ENCODE data around the gene PTPRF. TPM values are rescaled to one million over a fixed set of nuclear protein-coding genes. Genes with fewer than 3 reads are reported as not detected.

PTPRF gene
- total and polyA plus RNA-seq, 2 experiments from 2014 or later: 96.0 to 115 TPM

GRCh38 chr1:43512681-43513080 lies 18.0 kb upstream of the PTPRF start:
- no peaks in the 10 kb centered on the region for H3K79me2 ChIP-seq
- no peaks in the 10 kb centered on the region for H3K9me3 ChIP-seq (ENCODE audit: low read depth)
- no peaks in the 10 kb centered on the region for H3K27me3 ChIP-seq
- TF ChIP-seq EZH2phosphoT487 (IDR thresholded peaks at IDR 0.05; ENCODE audit: low read depth, severe bottlenecking, unreplicated experiment): no peak
- no peak for TF ChIP-seq EZH2 (IDR thresholded peaks at IDR 0.05; ENCODE audit: borderline replicate concordance)
- TF ChIP-seq CTCF (IDR thresholded peaks at IDR 0.05; ENCODE audit: poor library complexity): no peak
- H3K36me3 ChIP-seq (replicated peaks; ENCODE audit: insufficient read depth, low read depth): no peaks in the 10 kb centered on the region
- no peak for DNase-seq (ENCODE audit: low spot score)
- no peak overlapping the region for H2AFZ ChIP-seq
- no peak overlapping the region for H3K27ac ChIP-seq
- H3K4me2 ChIP-seq: no peak overlapping the region
- no peaks in the 10 kb centered on the region for H3K4me1 ChIP-seq (ENCODE audit: insufficient read depth)
- no peaks in the 10 kb centered on the region for H3K9me2 ChIP-seq (replicated peaks; ENCODE audit: insufficient read depth)
- 81% methylated on average over 6 of the region's 6 CpGs for WGBS (ENCODE audit: low lambda C conversion rate, missing lambda C conversion rate)
- H3K4me3 ChIP-seq: no peak overlapping the region
- no peaks in the 10 kb centered on the region for H4K20me1 ChIP-seq (ENCODE audit: insufficient read depth, poor library complexity, severe bottlenecking)

- Histone ChIP-seq H2AFZ (no peak overlapping the region), H3K9me3 (ENCODE audit: low read depth) (no peaks in the 10 kb centered on the region), H4K20me1 (ENCODE audit: insufficient read depth, poor library complexity, severe bottlenecking) (no peaks in the 10 kb centered on the region), H3K4me2 (no peak overlapping the region), H3K36me3 (replicated peaks; ENCODE audit: insufficient read depth, low read depth) (no peaks in the 10 kb centered on the region), H3K27me3 (peaks cover under 1% of the 10 kb centered on the region), H3K9me2 (replicated peaks; ENCODE audit: insufficient read depth) (no peaks in the 10 kb centered on the region), H3K27ac (no peak overlapping the region), H3K4me1 (ENCODE audit: insufficient read depth) (no peaks in the 10 kb centered on the region), H3K79me2 (no peaks in the 10 kb centered on the region), H3K4me3 (no peak overlapping the region)
- 80% methylated on average over 5 of the region's 5 CpGs for WGBS (ENCODE audit: low lambda C conversion rate, missing lambda C conversion rate)
- no peak for TF ChIP-seq CTCF (IDR thresholded peaks at IDR 0.05; ENCODE audit: poor library complexity)
- TF ChIP-seq EZH2 (IDR thresholded peaks at IDR 0.05; ENCODE audit: borderline replicate concordance): no peak
- TF ChIP-seq EZH2phosphoT487 (IDR thresholded peaks at IDR 0.05; ENCODE audit: low read depth, severe bottlenecking, unreplicated experiment): no peak
- DNase-seq (ENCODE audit: low spot score): no peak
Measured at GRCh38 chr1:43513471-43514173, 17.1 kb upstream of the PTPRF start.

- Histone ChIP-seq H3K4me1 (ENCODE audit: insufficient read depth) (peaks cover 12% of the 10 kb centered on the region), H3K36me3 (replicated peaks; ENCODE audit: insufficient read depth, low read depth) (no peaks in the 10 kb centered on the region), H2AFZ (no peak overlapping the region), H3K27me3 (peaks cover 5% of the 10 kb centered on the region), H3K9me3 (ENCODE audit: low read depth) (no peaks in the 10 kb centered on the region), H3K4me2 (no peak overlapping the region), H3K79me2 (no peaks in the 10 kb centered on the region), H3K4me3 (no peak overlapping the region), H3K27ac (no peak overlapping the region), H3K9me2 (replicated peaks; ENCODE audit: insufficient read depth) (no peaks in the 10 kb centered on the region), H4K20me1 (ENCODE audit: insufficient read depth, poor library complexity, severe bottlenecking) (no peaks in the 10 kb centered on the region)
- no peak for DNase-seq (ENCODE audit: low spot score)
- TF ChIP-seq CTCF (IDR thresholded peaks at IDR 0.05; ENCODE audit: poor library complexity) (no peak), EZH2phosphoT487 (IDR thresholded peaks at IDR 0.05; ENCODE audit: low read depth, severe bottlenecking, unreplicated experiment) (no peak), EZH2 (IDR thresholded peaks at IDR 0.05; ENCODE audit: borderline replicate concordance) (no peak)
- 94% methylated on average over 11 of the region's 11 CpGs for WGBS (ENCODE audit: low lambda C conversion rate, missing lambda C conversion rate)
Measured at GRCh38 chr1:43518935-43519686, 11.6 kb upstream of the PTPRF start.

Data from hepatocyte (in vitro differentiated cells).